Astrocyte of the cerebellum (primary cell): ENCODE measurements around the gene ASTN2.

Source experiments
- DNase-seq: peaks from one replicate; pipeline ENCODE4 v3.0.0-alpha.2; 2011; ENCODE audit warnings: low read depth
- H3K4me3 ChIP-seq: 2 replicates; pipeline ENCODE4 v1.5.1; 2011; ENCODE audit warnings: mild to moderate bottlenecking, low read depth, low read length, moderate library complexity
- in situ Hi-C: cut with HindIII; loops from 2 replicates; pipeline ENCODE4 v1.10.0; 2017; ENCODE audit warnings: low sequenced_read_pairs
- TF ChIP-seq, protein P1 (sequence below): IDR thresholded peaks from 2 replicates; pipeline ENCODE4 v1.5.1; 2012; ENCODE audit warnings: low read length, low read depth, moderate library complexity, mild to moderate bottlenecking; ENCODE audit errors: missing control alignments

Gene ASTN2

GRCh38 chr9:116383133-116383532 is 1031.7 kb downstream of the ASTN2 start:
- in situ Hi-C loops: no loop called here
- DNase-seq: no peak
- H3K4me3 ChIP-seq: no peak overlapping the region
- TF ChIP-seq, protein P1, sequence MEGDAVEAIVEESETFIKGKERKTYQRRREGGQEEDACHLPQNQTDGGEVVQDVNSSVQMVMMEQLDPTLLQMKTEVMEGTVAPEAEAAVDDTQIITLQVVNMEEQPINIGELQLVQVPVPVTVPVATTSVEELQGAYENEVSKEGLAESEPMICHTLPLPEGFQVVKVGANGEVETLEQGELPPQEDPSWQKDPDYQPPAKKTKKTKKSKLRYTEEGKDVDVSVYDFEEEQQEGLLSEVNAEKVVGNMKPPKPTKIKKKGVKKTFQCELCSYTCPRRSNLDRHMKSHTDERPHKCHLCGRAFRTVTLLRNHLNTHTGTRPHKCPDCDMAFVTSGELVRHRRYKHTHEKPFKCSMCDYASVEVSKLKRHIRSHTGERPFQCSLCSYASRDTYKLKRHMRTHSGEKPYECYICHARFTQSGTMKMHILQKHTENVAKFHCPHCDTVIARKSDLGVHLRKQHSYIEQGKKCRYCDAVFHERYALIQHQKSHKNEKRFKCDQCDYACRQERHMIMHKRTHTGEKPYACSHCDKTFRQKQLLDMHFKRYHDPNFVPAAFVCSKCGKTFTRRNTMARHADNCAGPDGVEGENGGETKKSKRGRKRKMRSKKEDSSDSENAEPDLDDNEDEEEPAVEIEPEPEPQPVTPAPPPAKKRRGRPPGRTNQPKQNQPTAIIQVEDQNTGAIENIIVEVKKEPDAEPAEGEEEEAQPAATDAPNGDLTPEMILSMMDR: no peak

DNA sequence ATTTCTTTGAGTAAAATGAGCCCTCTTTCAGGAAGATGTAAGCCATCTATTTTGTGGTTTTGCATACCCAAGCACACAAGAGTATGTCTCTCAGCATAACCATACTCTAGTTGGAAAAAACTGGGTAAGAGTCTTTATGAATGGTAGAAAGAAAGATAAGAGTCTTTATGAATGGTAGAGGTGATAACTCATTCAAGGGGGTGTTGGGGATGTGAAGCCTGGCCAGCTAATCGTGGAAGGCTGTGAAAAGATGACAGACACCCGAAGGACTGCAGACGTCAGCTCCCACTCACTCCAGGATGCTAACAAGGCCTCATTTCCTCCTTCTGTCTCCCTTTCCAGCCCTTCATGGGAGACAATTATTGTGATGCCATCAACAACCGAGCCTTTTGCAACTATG is 1032.8 kb downstream of the ASTN2 start:
- TF ChIP-seq, protein P1: no peak
- no peak overlapping the region for H3K4me3 ChIP-seq
- no peak for DNase-seq
- in situ Hi-C loops: no loop called here

- H3K4me3 ChIP-seq: no peak overlapping the region
- DNase-seq: no peak
- TF ChIP-seq, protein P1: no peak
Observed at GRCh38 chr9:116381350-116381749, 1033.5 kb downstream of the ASTN2 start.

GRCh38 chr9:116380496-116380995 is 1034.3 kb downstream of the ASTN2 start:
- TF ChIP-seq, protein P1: no peak
- DNase-seq: no peak
- H3K4me3 ChIP-seq: no peak overlapping the region
- in situ Hi-C loops: no loop called here

More at GRCh38 chr9:116381350-116381749, 1033.5 kb downstream of the ASTN2 start:
- in situ Hi-C loops: no loop called here

GRCh38 chr9:116379821-116380220 is 1035.0 kb downstream of the ASTN2 start:
- no peak overlapping the region for H3K4me3 ChIP-seq
- TF ChIP-seq, protein P1: no peak
- DNase-seq: no peak
- in situ Hi-C loops: no loop called here

DNA sequence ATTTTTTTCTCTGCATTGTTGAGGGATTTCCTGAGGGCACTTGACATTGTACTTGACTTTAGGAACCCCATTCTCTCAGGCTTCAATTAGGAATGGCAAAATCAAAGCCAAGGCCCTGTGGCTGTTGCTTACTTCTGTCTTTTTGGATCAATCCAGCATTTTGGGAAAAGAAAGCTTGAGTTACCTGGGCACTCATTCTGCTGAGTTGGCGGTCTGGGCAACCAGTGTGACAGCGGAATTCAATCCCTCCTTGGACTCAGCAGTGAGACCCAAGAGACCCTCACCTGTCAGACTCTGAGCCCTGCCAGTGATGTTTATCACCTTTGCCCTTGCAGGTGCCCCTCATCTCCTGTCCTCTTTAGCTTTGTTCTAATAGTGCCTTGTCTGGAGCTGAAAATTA is 1036.0 kb downstream of the ASTN2 start:
- TF ChIP-seq, protein P1: no peak
- in situ Hi-C loops: no loop called here
- no peak for DNase-seq
- no peak overlapping the region for H3K4me3 ChIP-seq

GRCh38 chr9:116377179-116377798 is 1037.6 kb downstream of the ASTN2 start:
- in situ Hi-C loops: no loop called here
- H3K4me3 ChIP-seq: no peak overlapping the region
- peak; percentile 24 for DNase-seq
- TF ChIP-seq, protein P1: no peak
